Nephron (organoid): ENCODE data around the gene ADIPOR2.
A peak's percentile ranks its signal among the peaks of the same experiment; 100 is the strongest.

Experiments
- H3K27ac Mint-ChIP-seq, 3 experiments: 2 replicates each; pipeline ENCODE4 v1.8.0; 2020; ENCODE audit warnings: mixed read lengths in 3 of 3, mild to moderate bottlenecking in 2 of 3, moderate library complexity in 1 of 3
- H3K27me3 Mint-ChIP-seq: 2 replicates; pipeline ENCODE4 v1.8.0; 2021; ENCODE audit warnings: low read depth, mild to moderate bottlenecking, moderate library complexity, mixed read lengths
- H3K36me3 Mint-ChIP-seq: 2 replicates; pipeline ENCODE4 v1.8.0; 2020; ENCODE audit warnings: low read depth, mixed read lengths
- H3K4me1 Mint-ChIP-seq: 2 replicates; pipeline ENCODE4 v1.8.0; 2020; ENCODE audit warnings: mixed read lengths
- H3K4me3 Mint-ChIP-seq, 3 experiments: 2 replicates each; pipeline ENCODE4 v1.8.0; 2020; ENCODE audit warnings: mild to moderate bottlenecking in 3 of 3, mixed read lengths in 3 of 3, moderate library complexity in 2 of 3
- H3K9me3 Mint-ChIP-seq: 2 replicates; pipeline ENCODE4 v1.8.0; 2020; ENCODE audit warnings: mixed read lengths
- CTCF ChIP-seq, 3 experiments: fragments of 200-600 bp; sonication (generic); IDR thresholded peaks; one replicate each; pipeline ENCODE4 v1.5.0; 2021; ENCODE audit warnings: antibody characterized with exemption in 3 of 3; ENCODE audit not compliant: unreplicated experiment in 3 of 3

Gene ADIPOR2

GRCh38 chr12:1791104-1791841 lies 100.4 kb downstream of the ADIPOR2 start:
- no peak overlapping the region for H3K4me3 Mint-ChIP-seq
- peaks cover 4% of the 10 kb centered on the region for H3K27me3 Mint-ChIP-seq
- H3K9me3 Mint-ChIP-seq, result no peaks in the 10 kb centered on the region
- peak; percentile 80 to 84 (median 83) for TF ChIP-seq CTCF (IDR thresholded peaks at IDR 0.05; ENCODE audit: unreplicated experiment in 3 of 3)
- peak overlapping the region in 1 of 3 experiments; percentile 7 for H3K27ac Mint-ChIP-seq
- peaks cover 35% of the 10 kb centered on the region for H3K4me1 Mint-ChIP-seq
- H3K36me3 Mint-ChIP-seq, result peaks cover 10% of the 10 kb centered on the region

GRCh38 chr12:1792406-1792805 lies 101.5 kb downstream of the ADIPOR2 start:
- Mint-ChIP-seq H3K4me1 (peaks cover 37% of the 10 kb centered on the region), H3K4me3 (peak overlapping the region in 1 of 3 experiments; percentile 35), H3K36me3 (peaks cover 5% of the 10 kb centered on the region), H3K27me3 (peaks cover 4% of the 10 kb centered on the region), H3K27ac (peak overlapping the region in 2 of 3 experiments; percentile 35 to 43), H3K9me3 (no peaks in the 10 kb centered on the region)
- no peak for TF ChIP-seq CTCF (IDR thresholded peaks at IDR 0.05; ENCODE audit: unreplicated experiment in 3 of 3)

GRCh38 chr12:1793426-1794210 lies 102.7 kb downstream of the ADIPOR2 start:
- Mint-ChIP-seq H3K27ac (peak overlapping the region in 1 of 3 experiments; percentile 51), H3K36me3 (no peaks in the 10 kb centered on the region), H3K4me1 (peaks cover 37% of the 10 kb centered on the region), H3K4me3 (no peak overlapping the region), H3K27me3 (peaks cover 4% of the 10 kb centered on the region), H3K9me3 (no peaks in the 10 kb centered on the region)
- TF ChIP-seq CTCF (IDR thresholded peaks at IDR 0.05; ENCODE audit: unreplicated experiment in 3 of 3), result no peak

- H3K9me3 Mint-ChIP-seq, result no peaks in the 10 kb centered on the region
- H3K27ac Mint-ChIP-seq, result peak overlapping the region in 2 of 3 experiments; percentile 4 to 23
- no peak for TF ChIP-seq CTCF (IDR thresholded peaks at IDR 0.05; ENCODE audit: unreplicated experiment in 3 of 3)
- peaks cover 37% of the 10 kb centered on the region for H3K4me1 Mint-ChIP-seq
- H3K4me3 Mint-ChIP-seq, result peak overlapping the region in 1 of 3 experiments; percentile 29
- H3K27me3 Mint-ChIP-seq, result peaks cover 4% of the 10 kb centered on the region
- H3K36me3 Mint-ChIP-seq, result no peaks in the 10 kb centered on the region
Measured at GRCh38 chr12:1794440-1795090, 103.7 kb downstream of the ADIPOR2 start.

GRCh38 chr12:1795221-1795784 lies 104.4 kb downstream of the ADIPOR2 start:
- Mint-ChIP-seq H3K36me3 (no peaks in the 10 kb centered on the region), H3K27me3 (peaks cover 4% of the 10 kb centered on the region), H3K9me3 (no peaks in the 10 kb centered on the region), H3K27ac (peak overlapping the region; percentile 65 to 78 (median 70)), H3K4me1 (peaks cover 37% of the 10 kb centered on the region), H3K4me3 (peak overlapping the region; percentile 71 to 77 (median 74))
- no peak for TF ChIP-seq CTCF (IDR thresholded peaks at IDR 0.05; ENCODE audit: unreplicated experiment in 3 of 3)
